Left lung (tissue), 10 donors: ENCODE measurements around the gene C8G. TPM values are rescaled to one million over a fixed set of nuclear protein-coding genes. Genes with fewer than 3 reads are reported as not detected.

ENCODE experiments used
- ATAC-seq: fragments of 200-7000 bp; cut with Tn5 transposase; one replicate; pipeline ENCODE4 v1.9.1; 2020; ENCODE audit warnings: moderate library complexity
- DNase-seq, 4 donors: peaks; one replicate each; pipeline ENCODE4 v3.0.0-alpha.2; 2013 to 2020
- H3K27ac ChIP-seq, 2 donors: fragments of 200-600 bp; sonication (generic) in 1 of 2; one replicate each; pipeline versions ENCODE4 v1.5.0 to v1.8.0; 2020 to 2021
- H3K27me3 ChIP-seq, 2 donors: fragments of 200-600 bp; sonication (generic) in 1 of 2; one replicate each; pipeline versions ENCODE4 v1.5.0 to v1.8.0; 2020 to 2021
- H3K36me3 ChIP-seq, 2 donors: fragments of 200-600 bp; sonication (generic) in 1 of 2; one replicate each; pipeline versions ENCODE4 v1.5.0 to v1.8.0; 2020 to 2021
- H3K4me1 ChIP-seq, 2 donors: fragments of 200-600 bp; one replicate each; pipeline ENCODE4 v1.8.0; 2021
- H3K4me3 ChIP-seq, 2 donors: fragments of 200-600 bp; sonication (generic) in 1 of 2; one replicate each; pipeline versions ENCODE4 v1.5.0 to v1.8.0; 2020 to 2021; ENCODE audit warnings: mild to moderate bottlenecking in 1 of 2
- H3K9me3 ChIP-seq, 2 donors: fragments of 200-600 bp; sonication (generic) in 1 of 2; one replicate each; pipeline versions ENCODE4 v1.5.0 to v1.8.0; 2020 to 2021
- CTCF ChIP-seq, 2 donors: fragments of 200-600 bp; sonication (generic) in 1 of 2; IDR thresholded peaks; one replicate each; pipeline versions ENCODE4 v1.5.0 to v1.8.0; 2021; ENCODE audit warnings: antibody characterized with exemption in 2 of 2
- intact Hi-C, 2 donors: fragments of 100-400 bp; cut with DNase I; formaldehyde crosslinking; loops; one replicate each; pipeline versions ENCODE4 v1.11.2 to v1.14.2; 2022
- polyA plus RNA-seq, 6 donors: library from polyadenylated mRNA; unstranded; fragments of 120-200 nt; gene quantifications; one replicate each; pipeline ENCODE4 v1.2.1, GENCODE V29; 2013; ENCODE audit not compliant: insufficient read length in 6 of 6
- total RNA-seq, 2 donors: library from RNA; stranded (reverse); fragmentation: NEBNext Ultra II Directional; extraction: Animal tissue kit (Norgen Biotek cat#: 25700); gene quantifications; one replicate each; pipeline ENCODE4 v1.2.1, GENCODE V29; 2021
- donor health status: DM: no; HTN: yes; CAD: no.
- donor health status: DM: no; HTN: no; CAD: no.

Gene C8G
- total and polyA plus RNA-seq, 8 donors = 0.47 to 1.2 (median 0.85) TPM

- intact Hi-C loops = no loop called here
- no peak for TF ChIP-seq CTCF (IDR thresholded peaks at IDR 0.05)
- H3K4me1 ChIP-seq = peaks cover 27 to 54% of the 10 kb centered on the region in 2 donors
- DNase-seq (no peak), ATAC-seq (no peak)
- H3K9me3 ChIP-seq = peaks cover 0 to 3% of the 10 kb centered on the region in 2 donors
- peaks cover 0 to 19% of the 10 kb centered on the region in 2 donors for H3K36me3 ChIP-seq
- H3K27ac ChIP-seq = peak overlapping the region; percentile 87 to 96
- H3K4me3 ChIP-seq = peak overlapping the region; percentile 70 to 97
- peaks cover 0 to 32% of the 10 kb centered on the region in 2 donors for H3K27me3 ChIP-seq
Observed at GRCh38 chr9:136992819-136993369, 47.9 kb downstream of the C8G start.

DNA sequence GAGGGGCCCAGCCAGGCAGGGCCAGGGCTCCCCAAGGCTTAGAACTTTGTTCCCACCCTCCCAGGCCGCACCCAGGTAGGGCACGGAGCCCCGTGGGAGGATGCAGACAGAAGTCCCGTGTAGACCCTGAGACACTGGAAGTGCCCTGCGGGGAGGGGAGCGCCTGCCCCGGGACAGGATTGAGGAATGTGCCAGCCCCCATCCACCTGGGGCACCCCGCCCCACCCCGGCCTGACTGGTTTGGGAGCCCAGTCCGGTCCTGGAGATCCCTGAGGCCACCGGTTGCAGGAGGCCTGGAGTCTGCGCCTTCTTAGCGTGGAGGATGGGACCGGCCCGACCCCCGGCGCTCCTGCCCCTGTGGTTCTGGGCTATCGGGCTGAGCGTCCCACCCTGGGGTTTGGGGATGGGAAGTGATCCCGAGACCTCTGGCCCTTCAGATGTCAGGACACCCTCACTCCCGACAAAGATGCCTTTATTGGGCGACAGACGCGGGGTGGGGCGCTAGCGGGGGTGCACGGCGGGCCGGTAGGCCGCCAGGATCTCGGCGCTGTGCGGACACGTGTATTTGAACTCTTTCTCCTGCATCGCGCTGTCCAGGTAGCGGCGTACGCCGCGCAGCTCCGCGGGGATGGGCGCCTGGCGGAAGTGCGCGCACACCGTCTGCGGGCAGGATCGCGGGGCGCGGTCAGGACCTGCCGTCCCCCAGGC, 49.3 kb downstream of the C8G start:
- Histone ChIP-seq H3K27ac (no peak overlapping the region), H3K36me3 (peaks cover 0 to 19% of the 10 kb centered on the region in 2 donors), H3K27me3 (peaks cover 0 to 32% of the 10 kb centered on the region in 2 donors), H3K9me3 (peaks cover 0 to 3% of the 10 kb centered on the region in 2 donors), H3K4me3 (peak overlapping the region in 1 of 2 donors; percentile 26), H3K4me1 (peaks cover 27 to 68% of the 10 kb centered on the region in 2 donors)
- TF ChIP-seq CTCF (IDR thresholded peaks at IDR 0.05) = no peak
- intact Hi-C loops = no loop called here
- DNase-seq (no peak), ATAC-seq (no peak)

DNA sequence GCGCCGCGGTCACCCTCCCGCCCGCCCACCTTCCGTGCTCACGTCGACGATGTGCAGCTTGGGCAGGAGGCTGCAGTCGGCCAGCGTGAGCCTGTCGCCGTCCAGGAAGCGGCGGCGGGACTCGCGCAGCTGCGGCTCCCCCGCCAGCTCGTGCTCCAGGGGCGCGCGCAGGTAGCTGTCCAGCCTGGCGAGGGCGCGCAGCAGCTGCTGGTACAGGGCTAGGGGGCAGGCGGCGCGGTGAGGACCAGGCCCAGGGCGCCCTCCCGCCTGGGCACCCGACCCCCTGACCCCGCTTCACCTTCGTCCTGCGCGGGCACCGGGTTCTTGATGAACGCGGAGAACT, 49.8 kb downstream of the C8G start:
- TF ChIP-seq CTCF (IDR thresholded peaks at IDR 0.05) = no peak
- ATAC-seq (no peak), DNase-seq (no peak)
- H3K9me3 ChIP-seq = peaks cover 0 to 3% of the 10 kb centered on the region in 2 donors
- H3K4me1 ChIP-seq = peaks cover 27 to 73% of the 10 kb centered on the region in 2 donors
- H3K27me3 ChIP-seq = peaks cover 0 to 32% of the 10 kb centered on the region in 2 donors
- H3K27ac ChIP-seq = no peak overlapping the region
- H3K36me3 ChIP-seq = peaks cover 0 to 19% of the 10 kb centered on the region in 2 donors
- intact Hi-C loops = no loop called here
- H3K4me3 ChIP-seq = peak overlapping the region in 1 of 2 donors; percentile 26

GRCh38 chr9:136995362-136995761, 50.3 kb downstream of the C8G start:
- no peak for DNase-seq

More at GRCh38 chr9:136995362-136995761, 50.3 kb downstream of the C8G start:
- ATAC-seq = no peak
- no peak overlapping the region for H3K27ac ChIP-seq
- peaks cover 0 to 19% of the 10 kb centered on the region in 2 donors for H3K36me3 ChIP-seq
- peak overlapping the region in 1 of 2 donors; percentile 26 for H3K4me3 ChIP-seq
- peaks cover 0 to 3% of the 10 kb centered on the region in 2 donors for H3K9me3 ChIP-seq
- H3K27me3 ChIP-seq = peaks cover 0 to 32% of the 10 kb centered on the region in 2 donors
- TF ChIP-seq CTCF (IDR thresholded peaks at IDR 0.05) = no peak
- H3K4me1 ChIP-seq = peaks cover 27 to 78% of the 10 kb centered on the region in 2 donors
- intact Hi-C loops = no loop called here
